Lower leg skin (tissue), 4 donors: ENCODE measurements around the gene KDM4B. TPM values are rescaled to one million over a fixed set of nuclear protein-coding genes. Genes with fewer than 3 reads are reported as not detected.
A peak's percentile ranks its signal among the peaks of the same experiment; 100 is the strongest.
"Not testable (repeated sequence)": the region's sequence is repeated elsewhere in the genome, so short reads cannot be mapped to it uniquely, and the experiment has no call there.

Experiments used
- DNase-seq, 2 donors: peaks; one replicate each; pipeline ENCODE4 v3.0.0-alpha.2; 2019; ENCODE audit warnings: low spot score in 2 of 2
- H3K4me3 ChIP-seq: fragments of 200-600 bp; sonication (generic); 2 replicates; pipeline ENCODE4 v1.5.1; 2017; ENCODE audit warnings: mild to moderate bottlenecking, low read depth; ENCODE audit not compliant: poor library complexity, severe bottlenecking
- CTCF ChIP-seq, 3 donors: fragments of 450-650 bp; IDR thresholded peaks; one replicate each; pipeline ENCODE4 v1.5.1; 2016; ENCODE audit warnings: antibody characterized with exemption in 3 of 3, mild to moderate bottlenecking in 3 of 3, moderate library complexity in 2 of 3
- POLR2A ChIP-seq, 2 donors: fragments of 450-650 bp; IDR thresholded peaks; one replicate each; pipeline ENCODE4 v1.6.1; 2016 to 2017; ENCODE audit warnings: antibody characterized with exemption in 2 of 2, mild to moderate bottlenecking in 1 of 2, moderate library complexity in 1 of 2
- WGBS, 2 donors: methylation state at CpG; one replicate each; pipeline ENCODE4 v1.1.5; 2018; 5-methylcytosine and 5-hydroxymethylcytosine counted together
- intact Hi-C: fragments of 100-400 bp; cut with DNase I; formaldehyde crosslinking; loops from one replicate; pipeline ENCODE4 v1.15.0; 2023; ENCODE audit warnings: low total_unique reads
- total RNA-seq, 4 donors: library from RNA; depleted of rRNA; stranded (reverse); fragments of >200 nt; gene quantifications; one replicate each; pipeline ENCODE4 v1.1.0, GENCODE V29; 2016

Gene KDM4B
- total RNA-seq, 4 donors from 2014 or later, result 40.1 to 71.4 (median 51.3) TPM

GRCh38 chr19:5155586-5156210 is 186.8 kb downstream of the KDM4B start:
- no peak for DNase-seq
- 86 to 90% methylated on average over 7 to 10 of the region's 10 CpGs for WGBS, 2 donors
- no peak overlapping the region for H3K4me3 ChIP-seq
- intact Hi-C loops, result no loop called here
- no peak for TF ChIP-seq POLR2A (IDR thresholded peaks at IDR 0.05)
- TF ChIP-seq CTCF (IDR thresholded peaks at IDR 0.05), result no peak

GRCh38 chr19:5156231-5156986 is 187.5 kb downstream of the KDM4B start:
- H3K4me3 ChIP-seq, result no peak overlapping the region
- intact Hi-C loops, result no loop called here
- 26 to 38% methylated on average over 21 to 23 of the region's 23 CpGs for WGBS, 2 donors
- DNase-seq, result peak in 1 of 2 donors; percentile 84
- TF ChIP-seq CTCF (IDR thresholded peaks at IDR 0.05), result no peak

GRCh38 chr19:5157186-5157585 is 188.3 kb downstream of the KDM4B start:
- no peak for DNase-seq
- TF ChIP-seq POLR2A (IDR thresholded peaks at IDR 0.05), result no peak
- TF ChIP-seq CTCF (IDR thresholded peaks at IDR 0.05), result no peak
- intact Hi-C loops, result no loop called here
- no peak overlapping the region for H3K4me3 ChIP-seq
- 46 to 60% methylated on average over 4 of the region's 4 CpGs for WGBS, 2 donors

GRCh38 chr19:5158549-5159134 is 189.7 kb downstream of the KDM4B start:
- H3K4me3 ChIP-seq, intact Hi-C loops, DNase-seq: not testable (repeated sequence)
- 95 to 100% methylated on average over 7 of the region's 7 CpGs for WGBS, 2 donors

- H3K4me3 ChIP-seq, DNase-seq, intact Hi-C loops: not testable (repeated sequence)
- WGBS, 2 donors, result 89 to 95% methylated on average over 2 of the region's 2 CpGs
Measured at GRCh38 chr19:5160158-5160795, 191.4 kb downstream of the KDM4B start.

GRCh38 chr19:5164845-5165696 is 196.2 kb downstream of the KDM4B start:
- intact Hi-C loops, H3K4me3 ChIP-seq, DNase-seq: not testable (repeated sequence)
- WGBS, 2 donors, result 76% methylated on average over 23 of the region's 23 CpGs
